ENCODE data around the gene SHCBP1.

GRCh38 chr16:46621934-46622676 lies 926 bp upstream of the SHCBP1 start:
- TF ChIP-seq POLR2A (IDR thresholded peaks at IDR 0.05; ENCODE audit: low read length) (no peak), GATA1 (IDR thresholded peaks at IDR 0.05; ENCODE audit: low read depth, low read length) (no peak)
